Measurements from ENCODE around the gene AFF1. TPM values are rescaled to one million over a fixed set of nuclear protein-coding genes. Genes with fewer than 3 reads are reported as not detected.

Gene AFF1
- total RNA-seq, 2 experiments from 2014 or later = 50.3 to 51.2 TPM

- no peaks in the 10 kb centered on the region for H3K36me3 Mint-ChIP-seq (ENCODE audit: low read depth)
- H3K4me1 Mint-ChIP-seq (ENCODE audit: low read depth) = peaks cover 57% of the 10 kb centered on the region
- H3K9me3 Mint-ChIP-seq = no peaks in the 10 kb centered on the region
- Histone ChIP-seq H3K36me3 (ENCODE audit: insufficient read depth, low read length) (peaks cover 3% of the 10 kb centered on the region), H3K27me3 (ENCODE audit: control insufficient read depth in 1 of 2, insufficient read depth in 2 of 2, low read length in 2 of 2) (no peaks in the 10 kb centered on the region), H3K4me1 (ENCODE audit: insufficient read depth, low read length) (peaks cover 18% of the 10 kb centered on the region), H3K9me3 (ENCODE audit: control insufficient read depth in 1 of 2, insufficient read depth in 1 of 2, low read length in 2 of 2) (no peaks in the 10 kb centered on the region), H3K4me3 (ENCODE audit: low read length) (no peak overlapping the region), H3K27ac (ENCODE audit: low read depth in 1 of 2, low read length in 2 of 2) (no peak overlapping the region)
- ATAC-seq (ENCODE audit: poor library complexity) (no peak), DNase-seq (peak in 2 of 14 experiments; percentile 39 to 41)
- ChIA-PET POLR2A (no interaction called here), CTCF (no interaction called here)
- intact Hi-C loops (cut with DNase I, micrococcal nuclease) = no loop called here
- H3K27ac Mint-ChIP-seq = no peak overlapping the region
- H3K27me3 Mint-ChIP-seq = no peaks in the 10 kb centered on the region
- TF ChIP-seq CTCF (IDR thresholded peaks at IDR 0.05) = no peak
- H3K4me3 Mint-ChIP-seq = no peak overlapping the region
These were observed 92.1 kb downstream of the AFF1 start for GRCh38 chr4:87026800-87027495.

GRCh38 chr4:87029356-87029755 lies 94.5 kb downstream of the AFF1 start:
- Histone ChIP-seq H3K4me1 (ENCODE audit: insufficient read depth, low read length) (peaks cover 27% of the 10 kb centered on the region), H3K4me3 (ENCODE audit: low read length) (no peak overlapping the region), H3K27me3 (ENCODE audit: control insufficient read depth in 1 of 2, insufficient read depth in 2 of 2, low read length in 2 of 2) (no peaks in the 10 kb centered on the region), H3K9me3 (ENCODE audit: control insufficient read depth in 1 of 2, insufficient read depth in 1 of 2, low read length in 2 of 2) (no peaks in the 10 kb centered on the region), H3K36me3 (ENCODE audit: insufficient read depth, low read length) (peaks cover 3% of the 10 kb centered on the region), H3K27ac (ENCODE audit: low read depth in 1 of 2, low read length in 2 of 2) (no peak overlapping the region)
- DNase-seq (no peak), ATAC-seq (ENCODE audit: poor library complexity) (no peak)
- intact Hi-C loops (cut with DNase I, micrococcal nuclease) = no loop called here
- POLR2A ChIA-PET = no interaction called here
- Mint-ChIP-seq H3K36me3 (ENCODE audit: low read depth) (no peaks in the 10 kb centered on the region), H3K27ac (no peak overlapping the region), H3K4me3 (no peak overlapping the region), H3K9me3 (no peaks in the 10 kb centered on the region), H3K27me3 (no peaks in the 10 kb centered on the region), H3K4me1 (ENCODE audit: low read depth) (peaks cover 49% of the 10 kb centered on the region)
- CTCF ChIA-PET = interaction anchor here (0.6 kb wide), 2 partner anchors 45 to 66 kb away, joined by 3 read pairs; no protein-coding TSS in a partner anchor
- no peak for TF ChIP-seq CTCF (IDR thresholded peaks at IDR 0.05)

- H3K36me3 ChIP-seq (ENCODE audit: insufficient read depth, low read length) = peaks cover 3% of the 10 kb centered on the region
- H3K27ac Mint-ChIP-seq = no peak overlapping the region
- no peaks in the 10 kb centered on the region for H3K27me3 ChIP-seq (ENCODE audit: control insufficient read depth in 1 of 2, insufficient read depth in 2 of 2, low read length in 2 of 2)
- CTCF ChIA-PET = interaction anchor here (0.5 to 1.5 kb wide), 3 partner anchors 10 to 121 kb away, joined by 3 to 4 read pairs (median 3); no protein-coding TSS in a partner anchor
- DNase-seq (no peak), ATAC-seq (ENCODE audit: poor library complexity) (no peak)
- intact Hi-C loops (cut with DNase I, micrococcal nuclease) = no loop called here
- H3K4me3 ChIP-seq (ENCODE audit: low read length) = no peak overlapping the region
- H3K27ac ChIP-seq (ENCODE audit: low read depth in 1 of 2, low read length in 2 of 2) = no peak overlapping the region
- H3K9me3 Mint-ChIP-seq = no peaks in the 10 kb centered on the region
- peaks cover 31% of the 10 kb centered on the region for H3K4me1 ChIP-seq (ENCODE audit: insufficient read depth, low read length)
- peaks cover 43% of the 10 kb centered on the region for H3K4me1 Mint-ChIP-seq (ENCODE audit: low read depth)
- TF ChIP-seq CTCF (IDR thresholded peaks at IDR 0.05) = no peak
- no peaks in the 10 kb centered on the region for H3K36me3 Mint-ChIP-seq (ENCODE audit: low read depth)
- POLR2A ChIA-PET = no interaction called here
- no peak overlapping the region for H3K4me3 Mint-ChIP-seq
- H3K9me3 ChIP-seq (ENCODE audit: control insufficient read depth in 1 of 2, insufficient read depth in 1 of 2, low read length in 2 of 2) = no peaks in the 10 kb centered on the region
- H3K27me3 Mint-ChIP-seq = no peaks in the 10 kb centered on the region
These were observed 95.3 kb downstream of the AFF1 start for GRCh38 chr4:87030124-87030523.

Data from CD4-positive, alpha-beta T cell (primary cell).